Subcutaneous abdominal adipose tissue (tissue), 5 donors: ENCODE measurements around the gene CER1.

ENCODE experiments used
- H3K27ac ChIP-seq: one replicate; pipeline ENCODE4 v1.7.0; 2013; ENCODE audit warnings: low read depth, mild to moderate bottlenecking, inconsistent platforms, low read length, moderate library complexity
- H3K27me3 ChIP-seq, 5 donors: one replicate each; pipeline ENCODE4 v1.7.0; 2013; ENCODE audit warnings: low read length in 5 of 5, inconsistent platforms in 1 of 5; ENCODE audit not compliant: control insufficient read depth in 5 of 5, insufficient read depth in 4 of 5
- H3K36me3 ChIP-seq, 5 donors: one replicate each; pipeline ENCODE4 v1.7.0; 2013; ENCODE audit warnings: low read length in 5 of 5; ENCODE audit not compliant: control insufficient read depth in 5 of 5, insufficient read depth in 5 of 5
- H3K4me1 ChIP-seq, 5 donors: one replicate each; pipeline ENCODE4 v1.7.0; 2013; ENCODE audit warnings: low read length in 5 of 5, mild to moderate bottlenecking in 3 of 5, moderate library complexity in 1 of 5; ENCODE audit not compliant: control insufficient read depth in 5 of 5, insufficient read depth in 5 of 5
- H3K4me3 ChIP-seq, 5 donors: one replicate each; pipeline ENCODE4 v1.7.0; 2013; ENCODE audit warnings: low read length in 5 of 5, low read depth in 1 of 5
- H3K9ac ChIP-seq, 5 donors: one replicate each; pipeline ENCODE4 v1.7.0; 2013; ENCODE audit warnings: low read length in 5 of 5, mild to moderate bottlenecking in 4 of 5, moderate library complexity in 3 of 5
- H3K9me3 ChIP-seq, 5 donors: one replicate each; pipeline ENCODE4 v1.7.0; 2013; ENCODE audit warnings: low read length in 5 of 5; ENCODE audit not compliant: control insufficient read depth in 5 of 5
- donor health status: healthy.
- donor health status: healthy.
- donor health status: healthy.
- donor health status: healthy.
- donor health status: healthy.

Gene CER1

DNA sequence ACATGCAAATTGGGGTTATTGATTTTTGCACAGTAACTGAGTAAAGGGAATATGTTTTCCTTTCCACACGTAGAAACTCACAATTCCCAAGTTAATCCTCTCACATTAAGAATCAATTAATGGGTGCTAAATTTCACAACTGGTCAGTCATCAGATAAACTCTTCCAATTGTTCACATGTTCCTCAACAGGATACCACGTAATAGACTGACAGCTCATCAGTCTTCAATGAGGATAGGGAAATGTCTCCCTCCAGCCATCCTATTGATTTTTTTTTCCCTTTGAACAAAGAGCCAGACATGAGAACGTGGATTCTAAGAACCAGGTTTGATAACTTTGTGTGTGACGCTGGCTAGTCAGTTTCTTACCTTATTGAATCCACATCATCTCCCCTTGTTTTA lies 768 bp upstream of the CER1 start:
- no peaks in the 10 kb centered on the region for H3K36me3 ChIP-seq
- no peak overlapping the region for H3K27ac ChIP-seq
- H3K9me3 ChIP-seq = no peaks in the 10 kb centered on the region
- no peaks in the 10 kb centered on the region for H3K4me1 ChIP-seq
- no peak overlapping the region for H3K9ac ChIP-seq
- H3K27me3 ChIP-seq = no peaks in the 10 kb centered on the region
- no peak overlapping the region for H3K4me3 ChIP-seq

DNA sequence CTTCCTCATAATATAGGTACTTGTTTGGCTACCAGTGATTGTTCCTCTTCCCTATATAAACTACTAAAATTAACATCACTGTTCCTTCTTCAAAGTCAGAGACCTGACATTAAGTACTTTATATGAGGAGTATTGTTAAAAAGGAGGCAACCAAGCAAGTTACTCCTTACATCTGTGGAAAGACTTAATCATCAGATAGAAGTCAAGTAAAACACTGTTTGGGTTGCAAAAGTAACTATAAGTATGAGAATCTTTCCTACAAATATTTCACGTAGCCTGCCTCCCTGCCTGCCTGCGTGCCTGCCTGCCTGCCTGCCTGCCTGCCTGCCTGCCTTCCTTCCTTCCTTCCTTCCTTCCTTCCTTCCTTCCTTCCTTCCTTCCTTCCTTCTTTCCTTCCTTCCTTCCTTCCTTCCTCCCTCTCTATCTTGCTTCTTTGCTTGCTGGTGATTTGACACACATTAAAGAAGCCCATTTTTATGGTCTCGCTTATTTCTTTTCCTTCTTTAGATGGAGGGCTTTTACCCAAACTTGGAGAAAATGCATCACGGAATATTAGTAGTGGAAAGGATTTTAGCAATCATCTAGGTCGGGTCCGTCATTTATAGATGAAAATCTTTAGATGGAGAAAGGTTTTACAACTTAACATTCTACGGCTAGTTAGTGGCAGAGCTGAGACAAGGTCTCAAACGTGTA lies 3.2 kb downstream of the CER1 start:
- no peak overlapping the region for H3K9ac ChIP-seq
- no peaks in the 10 kb centered on the region for H3K4me1 ChIP-seq
- H3K9me3 ChIP-seq = no peaks in the 10 kb centered on the region
- no peaks in the 10 kb centered on the region for H3K27me3 ChIP-seq
- H3K27ac ChIP-seq = no peak overlapping the region
- H3K36me3 ChIP-seq = peaks cover 0 to 2% (median 0%) of the 10 kb centered on the region in 5 donors
- no peak overlapping the region for H3K4me3 ChIP-seq

DNA sequence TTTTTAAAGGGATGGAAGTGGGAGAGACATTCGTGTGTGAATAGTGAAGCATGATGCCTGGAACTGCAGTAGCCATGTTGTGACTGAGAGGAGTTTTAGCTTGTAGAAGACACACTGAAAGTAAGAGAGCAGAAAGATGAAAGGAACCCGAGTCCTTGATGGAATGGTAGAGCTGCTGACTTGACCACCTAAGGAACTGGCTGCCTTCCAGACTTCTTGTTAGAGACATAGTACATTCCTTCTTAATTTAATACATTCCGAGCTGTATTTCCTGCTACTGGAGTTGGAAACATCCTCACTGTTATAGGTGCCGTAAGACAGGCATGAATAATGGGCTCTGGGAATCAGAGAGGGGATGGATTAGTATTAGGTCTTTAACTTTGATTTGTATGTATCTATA lies 7.4 kb downstream of the CER1 start:
- Histone ChIP-seq H3K36me3 (peaks cover 0 to 2% (median 0%) of the 10 kb centered on the region in 5 donors), H3K27me3 (no peaks in the 10 kb centered on the region), H3K27ac (no peak overlapping the region), H3K4me1 (no peaks in the 10 kb centered on the region), H3K9me3 (no peaks in the 10 kb centered on the region), H3K9ac (no peak overlapping the region), H3K4me3 (no peak overlapping the region)

DNA sequence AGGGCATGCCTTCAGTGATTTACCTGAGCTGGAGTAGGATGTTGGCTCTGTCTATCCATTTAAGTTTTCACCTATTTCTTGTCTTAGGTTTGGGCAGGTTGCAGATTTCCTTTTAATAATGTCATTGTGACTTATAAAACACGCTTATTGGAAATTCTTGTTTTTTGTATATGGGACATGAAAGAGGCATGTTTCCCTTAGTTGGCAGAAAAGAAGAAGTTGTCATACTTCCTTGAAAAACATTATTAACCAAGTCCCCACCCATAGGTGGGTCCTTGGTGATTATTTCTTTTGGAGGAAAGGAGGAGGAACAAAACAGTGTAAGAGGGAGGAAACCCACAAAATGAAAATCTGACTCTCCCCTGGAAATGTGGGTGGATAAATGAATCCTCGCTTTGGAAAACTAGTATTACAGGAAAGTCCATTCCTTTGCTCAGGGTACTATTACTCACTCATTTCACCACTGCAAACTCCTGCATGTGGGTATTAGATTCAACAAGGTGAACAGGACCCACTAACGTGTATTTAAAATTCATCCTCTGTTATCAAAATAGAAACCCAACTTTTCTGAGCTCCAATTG lies 9.3 kb downstream of the CER1 start:
- Histone ChIP-seq H3K9me3 (peaks cover 0 to 2% (median 0%) of the 10 kb centered on the region in 5 donors), H3K4me1 (no peaks in the 10 kb centered on the region), H3K36me3 (peaks cover 0 to 2% (median 0%) of the 10 kb centered on the region in 5 donors), H3K27me3 (no peaks in the 10 kb centered on the region), H3K9ac (no peak overlapping the region), H3K27ac (no peak overlapping the region), H3K4me3 (no peak overlapping the region)

GRCh38 chr9:14710804-14711203 lies 11.7 kb downstream of the CER1 start:
- Histone ChIP-seq H3K27ac (no peak overlapping the region), H3K4me1 (no peaks in the 10 kb centered on the region), H3K9ac (no peak overlapping the region), H3K27me3 (no peaks in the 10 kb centered on the region), H3K36me3 (no peaks in the 10 kb centered on the region), H3K4me3 (no peak overlapping the region), H3K9me3 (peaks cover 0 to 14% (median 6%) of the 10 kb centered on the region in 5 donors)

- Histone ChIP-seq H3K9me3 (peaks cover 0 to 19% (median 13%) of the 10 kb centered on the region in 5 donors), H3K27me3 (no peaks in the 10 kb centered on the region), H3K27ac (no peak overlapping the region), H3K36me3 (no peaks in the 10 kb centered on the region), H3K4me1 (peaks cover 0 to 1% (median 0%) of the 10 kb centered on the region in 5 donors), H3K9ac (no peak overlapping the region), H3K4me3 (no peak overlapping the region)
Measured at GRCh38 chr9:14706530-14707140, 15.9 kb downstream of the CER1 start.

DNA sequence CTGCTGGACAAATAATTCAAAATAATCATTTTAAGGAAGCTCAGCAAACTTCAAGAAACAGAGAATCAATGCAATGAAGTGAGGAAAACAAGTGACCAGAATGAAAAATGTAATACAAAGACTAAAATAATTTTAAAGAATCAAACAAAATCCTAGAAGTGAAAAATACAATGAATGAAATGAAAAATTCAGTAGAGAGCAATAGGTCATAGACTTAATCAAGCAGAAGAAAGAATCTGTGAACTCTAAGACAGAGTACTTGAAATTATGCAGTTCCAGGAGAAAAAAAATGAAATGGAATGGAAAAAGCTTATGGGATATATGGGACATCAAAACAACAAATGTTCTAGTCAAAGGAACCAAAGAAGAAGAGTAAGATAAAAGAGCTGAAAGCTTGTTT lies 17.5 kb downstream of the CER1 start:
- H3K4me3 ChIP-seq = no peak overlapping the region
- no peak overlapping the region for H3K27ac ChIP-seq
- peaks cover 0 to 19% (median 13%) of the 10 kb centered on the region in 5 donors for H3K9me3 ChIP-seq
- no peaks in the 10 kb centered on the region for H3K36me3 ChIP-seq
- no peaks in the 10 kb centered on the region for H3K27me3 ChIP-seq
- no peak overlapping the region for H3K9ac ChIP-seq
- peaks cover 0 to 3% (median 0%) of the 10 kb centered on the region in 5 donors for H3K4me1 ChIP-seq

- H3K9me3 ChIP-seq = peaks cover 0 to 19% (median 13%) of the 10 kb centered on the region in 5 donors
- no peaks in the 10 kb centered on the region for H3K27me3 ChIP-seq
- no peak overlapping the region for H3K9ac ChIP-seq
- H3K36me3 ChIP-seq = no peaks in the 10 kb centered on the region
- H3K4me3 ChIP-seq = no peak overlapping the region
- no peak overlapping the region for H3K27ac ChIP-seq
- peaks cover 0 to 3% (median 0%) of the 10 kb centered on the region in 5 donors for H3K4me1 ChIP-seq
Measured at GRCh38 chr9:14704281-14704680, 18.3 kb downstream of the CER1 start.

DNA sequence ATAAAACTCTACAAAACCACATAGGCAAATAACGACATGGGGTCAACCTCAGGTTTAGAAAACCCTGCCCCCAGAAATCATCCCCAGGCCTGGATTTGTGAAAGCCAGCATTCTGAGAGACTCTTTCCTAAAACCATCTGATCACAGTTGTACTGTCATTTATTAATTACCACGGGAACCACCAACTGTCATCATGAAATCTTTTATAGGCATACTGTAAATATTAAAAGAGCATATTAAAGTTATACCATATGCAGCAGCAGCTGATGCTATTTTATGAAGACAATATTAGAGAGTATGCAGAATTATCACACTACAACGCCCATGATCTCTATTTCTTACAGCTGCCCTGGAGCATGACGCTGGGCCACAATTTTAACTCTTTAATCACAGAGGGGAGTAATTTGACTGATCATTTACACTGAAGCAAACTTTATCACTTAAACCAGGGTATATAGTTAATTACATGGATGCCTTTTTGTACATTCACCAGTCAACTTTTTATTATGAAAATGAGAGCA lies 20.3 kb downstream of the CER1 start:
- Histone ChIP-seq H3K27me3 (no peaks in the 10 kb centered on the region), H3K9me3 (peaks cover 0 to 17% (median 13%) of the 10 kb centered on the region in 5 donors)

More for the DNA sequence above, 20.3 kb downstream of the CER1 start:
- no peak overlapping the region for H3K4me3 ChIP-seq
- no peak overlapping the region for H3K27ac ChIP-seq
- no peak overlapping the region for H3K9ac ChIP-seq
- peaks cover 0 to 3% (median 0%) of the 10 kb centered on the region in 5 donors for H3K4me1 ChIP-seq
- H3K36me3 ChIP-seq = no peaks in the 10 kb centered on the region
